Mucosa of descending colon (tissue), 3 donors: ENCODE results near the gene NOL4L. TPM values are rescaled to one million over a fixed set of nuclear protein-coding genes. Genes with fewer than 3 reads are reported as not detected.

Experiments used
- ATAC-seq: fragments of 200-7000 bp; cut with Tn5 transposase; one replicate; pipeline ENCODE4 v1.9.1; 2020; ENCODE audit warnings: mild to moderate bottlenecking, moderate library complexity
- DNase-seq, 3 donors: peaks; one replicate each; pipeline ENCODE4 v3.0.0-alpha.2; 2020
- H3K36me3 ChIP-seq: fragments of 200-600 bp; one replicate; pipeline ENCODE4 v1.8.0; 2021; ENCODE audit warnings: low read depth, mild to moderate bottlenecking
- H3K4me1 ChIP-seq: fragments of 200-600 bp; one replicate; pipeline ENCODE4 v1.8.0; 2021; ENCODE audit warnings: low read depth, mild to moderate bottlenecking
- H3K4me3 ChIP-seq: fragments of 200-600 bp; one replicate; pipeline ENCODE4 v1.8.0; 2021; ENCODE audit warnings: mild to moderate bottlenecking
- H3K9me3 ChIP-seq: fragments of 200-600 bp; one replicate; pipeline ENCODE4 v1.8.0; 2021; ENCODE audit warnings: mild to moderate bottlenecking
- CTCF ChIP-seq: fragments of 200-600 bp; IDR thresholded peaks from one replicate; pipeline ENCODE4 v1.8.0; 2022; ENCODE audit warnings: antibody characterized with exemption, mild to moderate bottlenecking
- intact Hi-C, 2 donors: fragments of 100-400 bp; cut with DNase I in 1 of 2; cut with micrococcal nuclease in 1 of 2; formaldehyde crosslinking; loops; one replicate each; pipeline versions ENCODE4 v1.11.0 to v1.11.1; 2022; cut with DNase I, micrococcal nuclease
- total RNA-seq, 3 donors: library from RNA; stranded (reverse); fragmentation: NEBNext Ultra II Directional in 2 of 3; extraction: Animal tissue kit (Norgen Biotek cat#: 25700) in 2 of 3; gene quantifications; one replicate each; pipeline versions ENCODE4 v1.2.1 to v1.2.4, GENCODE V29; 2021 to 2023
- donor health status: DM: no; HTN: no; CAD: no; lungs with moderate emphysema.
- donor health status: DM: no; HTN: no; CAD: no.
- donor health status: DM: no; HTN: yes; CAD: no.

The NOL4L gene
- total RNA-seq, 3 donors from 2014 or later, result 46.1 to 75.3 (median 55.1) TPM

DNA sequence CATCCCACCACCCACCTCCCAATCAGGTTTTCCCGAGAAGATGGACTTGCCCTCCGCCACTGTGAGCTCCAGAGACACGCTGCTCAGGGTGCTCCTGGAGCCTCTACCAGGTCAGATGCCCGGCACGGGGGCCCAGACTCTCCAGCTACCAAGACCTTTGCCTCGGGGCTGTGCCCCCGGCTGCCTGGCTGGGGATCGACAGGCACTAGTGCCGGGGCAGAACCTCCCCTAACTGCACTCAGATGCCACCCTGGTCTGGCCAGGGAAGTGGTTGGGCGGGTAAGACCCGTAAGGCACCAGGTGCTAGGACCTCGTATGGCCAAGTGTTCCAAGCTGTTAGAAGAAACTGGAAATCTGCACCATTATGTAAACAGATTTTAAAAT, 126.3 kb downstream of the NOL4L start:
- Histone ChIP-seq H3K4me1 (peaks cover 12% of the 10 kb centered on the region), H3K9me3 (no peaks in the 10 kb centered on the region), H3K36me3 (no peaks in the 10 kb centered on the region), H3K4me3 (no peak overlapping the region)
- DNase-seq (peak in 2 of 3 donors; percentile 29 to 42), ATAC-seq (no peak)
- intact Hi-C loops, result no loop called here
- TF ChIP-seq CTCF, result no peak

- peaks cover 7% of the 10 kb centered on the region for H3K4me1 ChIP-seq
- no peak for TF ChIP-seq CTCF
- ATAC-seq, result no peak
- no peak overlapping the region for H3K4me3 ChIP-seq
- H3K9me3 ChIP-seq, result no peaks in the 10 kb centered on the region
- H3K36me3 ChIP-seq, result no peaks in the 10 kb centered on the region
- DNase-seq, result peak in 1 of 3 donors; percentile 24
- intact Hi-C loops, result no loop called here
Observed at GRCh38 chr20:32458061-32458836, 126.9 kb downstream of the NOL4L start.

- H3K4me1 ChIP-seq, result peaks cover 3% of the 10 kb centered on the region
- ATAC-seq (peak; percentile 16), DNase-seq (peak in 2 of 3 donors; percentile 45 to 60)
- no peak for TF ChIP-seq CTCF
- H3K9me3 ChIP-seq, result no peaks in the 10 kb centered on the region
- intact Hi-C loops, result no loop called here
- H3K4me3 ChIP-seq, result no peak overlapping the region
- no peaks in the 10 kb centered on the region for H3K36me3 ChIP-seq
Observed at GRCh38 chr20:32457479-32457986, 127.6 kb downstream of the NOL4L start.

GRCh38 chr20:32456869-32457478, 128.2 kb downstream of the NOL4L start:
- DNase-seq (peak in 2 of 3 donors; percentile 46 to 55), ATAC-seq (peak; percentile 20)
- intact Hi-C loops, result no loop called here
- no peak overlapping the region for H3K4me3 ChIP-seq
- no peaks in the 10 kb centered on the region for H3K4me1 ChIP-seq
- H3K9me3 ChIP-seq, result no peaks in the 10 kb centered on the region
- TF ChIP-seq CTCF, result no peak
- H3K36me3 ChIP-seq, result no peaks in the 10 kb centered on the region

- ATAC-seq (no peak), DNase-seq (peak in 2 of 3 donors; percentile 21 to 38)
- no peak overlapping the region for H3K4me3 ChIP-seq
- no peaks in the 10 kb centered on the region for H3K36me3 ChIP-seq
- no peaks in the 10 kb centered on the region for H3K4me1 ChIP-seq
- intact Hi-C loops, result no loop called here
- H3K9me3 ChIP-seq, result no peaks in the 10 kb centered on the region
- TF ChIP-seq CTCF, result no peak
Observed at GRCh38 chr20:32455901-32456701, 129.0 kb downstream of the NOL4L start.
